Panc1 (cell line): ENCODE results near the gene HTATSF1.

Experiments
- POLR2AphosphoS5 ChIP-seq: IDR thresholded peaks from 2 replicates; pipeline ENCODE4 v1.6.1; 2012; ENCODE audit warnings: mild to moderate bottlenecking, low read depth, low read length, moderate library complexity
- TF ChIP-seq, protein P1 (sequence below): fragments of 450-650 bp; IDR thresholded peaks from 2 replicates; pipeline ENCODE4 v1.5.1; 2017; ENCODE audit warnings: mild to moderate bottlenecking

DNA sequence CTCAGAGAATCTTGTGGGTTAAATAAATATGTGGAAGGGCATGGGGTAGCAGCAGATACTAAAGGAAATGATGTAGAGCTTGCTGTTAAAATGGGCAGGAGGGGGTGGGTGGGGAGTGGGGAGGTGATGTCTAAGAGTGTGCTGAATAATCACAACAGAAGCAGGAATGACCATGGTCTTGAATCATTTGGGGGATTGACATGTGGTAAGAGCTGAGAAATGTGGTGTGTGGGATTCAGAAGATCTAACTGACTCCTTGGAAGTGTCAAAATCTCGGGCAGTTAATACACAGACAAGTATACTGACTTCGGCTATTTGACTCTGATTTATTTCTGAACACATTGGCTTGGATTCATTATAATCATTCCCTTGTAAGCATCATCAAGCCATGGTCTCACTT is 41.4 kb downstream of the HTATSF1 start:
- TF ChIP-seq, protein P1, sequence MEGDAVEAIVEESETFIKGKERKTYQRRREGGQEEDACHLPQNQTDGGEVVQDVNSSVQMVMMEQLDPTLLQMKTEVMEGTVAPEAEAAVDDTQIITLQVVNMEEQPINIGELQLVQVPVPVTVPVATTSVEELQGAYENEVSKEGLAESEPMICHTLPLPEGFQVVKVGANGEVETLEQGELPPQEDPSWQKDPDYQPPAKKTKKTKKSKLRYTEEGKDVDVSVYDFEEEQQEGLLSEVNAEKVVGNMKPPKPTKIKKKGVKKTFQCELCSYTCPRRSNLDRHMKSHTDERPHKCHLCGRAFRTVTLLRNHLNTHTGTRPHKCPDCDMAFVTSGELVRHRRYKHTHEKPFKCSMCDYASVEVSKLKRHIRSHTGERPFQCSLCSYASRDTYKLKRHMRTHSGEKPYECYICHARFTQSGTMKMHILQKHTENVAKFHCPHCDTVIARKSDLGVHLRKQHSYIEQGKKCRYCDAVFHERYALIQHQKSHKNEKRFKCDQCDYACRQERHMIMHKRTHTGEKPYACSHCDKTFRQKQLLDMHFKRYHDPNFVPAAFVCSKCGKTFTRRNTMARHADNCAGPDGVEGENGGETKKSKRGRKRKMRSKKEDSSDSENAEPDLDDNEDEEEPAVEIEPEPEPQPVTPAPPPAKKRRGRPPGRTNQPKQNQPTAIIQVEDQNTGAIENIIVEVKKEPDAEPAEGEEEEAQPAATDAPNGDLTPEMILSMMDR = no peak
- TF ChIP-seq POLR2AphosphoS5 = no peak
